H1 (cell line): ENCODE results near the gene CNOT1. TPM values are rescaled to one million over a fixed set of nuclear protein-coding genes. Genes with fewer than 3 reads are reported as not detected.

Source experiments
- CTCF ChIA-PET: fragments of 300-600 bp; sonication (Branson Sonifier 250); formaldehyde crosslinking; loops from one replicate; lab custom pipeline; 2021; ENCODE audit not compliant: partially characterized antibody; lab: Charles Lee
- POLR2A ChIA-PET: fragments of 300-600 bp; sonication (Branson Sonifier 250); formaldehyde crosslinking; loops from one replicate; lab custom pipeline; 2021; ENCODE audit warnings: inconsistent platforms; ENCODE audit not compliant: partially characterized antibody; lab: Charles Lee
- DNase-seq, 2 experiments: peaks; one replicate each; pipeline versions ENCODE4 v3.0.0 to v3.0.0-alpha.2; 2010 to 2022; ENCODE audit warnings: low spot score in 2 of 2, low read depth in 1 of 2, mixed read lengths in 1 of 2
- FAIRE-seq: peaks from 2 replicates; lab custom pipeline; 2011; peaks lifted over from hg19 to GRCh38; lab: Jason Lieb, UNC
- H2AFZ ChIP-seq: 2 replicates; pipeline ENCODE4 v1.8.1; 2012; ENCODE audit warnings: low read length, inconsistent platforms
- H2AK5ac ChIP-seq: 2 replicates; pipeline ENCODE4 v1.6.1; 2013; ENCODE audit warnings: low read depth, low read length
- H2BK120ac ChIP-seq: replicated peaks from 2 replicates; pipeline ENCODE3; 2013; ENCODE audit warnings: low read depth, low read length, inconsistent platforms
- H2BK12ac ChIP-seq: 2 replicates; pipeline ENCODE4 v1.6.1; 2013; ENCODE audit warnings: low read depth, low read length
- H2BK15ac ChIP-seq: 2 replicates; pipeline ENCODE4 v1.6.1; 2013; ENCODE audit warnings: low read length
- H2BK20ac ChIP-seq: 2 replicates; pipeline ENCODE4 v1.6.1; 2013; ENCODE audit warnings: low read length
- H2BK5ac ChIP-seq: 2 replicates; pipeline ENCODE4 v1.6.1; 2013; ENCODE audit warnings: low read depth, low read length
- H3K14ac ChIP-seq: 2 replicates; pipeline ENCODE4 v1.6.1; 2013; ENCODE audit warnings: inconsistent platforms; ENCODE audit not compliant: insufficient read length
- H3K18ac ChIP-seq: 2 replicates; pipeline ENCODE4 v1.6.1; 2013; ENCODE audit warnings: low read length; ENCODE audit errors: extremely low read depth
- H3K23ac ChIP-seq: 2 replicates; pipeline ENCODE4 v1.6.1; 2013; ENCODE audit warnings: inconsistent platforms; ENCODE audit not compliant: insufficient read length
- H3K23me2 ChIP-seq: 2 replicates; pipeline ENCODE4 v1.6.1; 2013; ENCODE audit warnings: low read depth, low read length
- H3K27ac ChIP-seq: 2 replicates; pipeline ENCODE4 v1.6.1; 2011; ENCODE audit warnings: low read depth, low read length, inconsistent platforms
- H3K27me3 ChIP-seq, 4 experiments: replicated peaks in 1 of 4; 1 replicate in 1 of 4; 2 replicates in 3 of 4; pipeline versions ENCODE4 v1.6.1 to v1.8.1; 2011 to 2013; ENCODE audit warnings: low read length in 3 of 4, mild to moderate bottlenecking in 3 of 4, inconsistent platforms in 2 of 4, mixed read lengths in 2 of 4, moderate library complexity in 1 of 4; ENCODE audit not compliant: control insufficient read depth in 3 of 4, insufficient read depth in 3 of 4; ENCODE audit errors: extremely low read depth in 1 of 4
- H3K36me3 ChIP-seq, 4 experiments: 2 replicates each; pipeline versions ENCODE4 v1.6.1 to v1.8.1; 2011 to 2013; ENCODE audit warnings: mild to moderate bottlenecking in 4 of 4, low read length in 3 of 4, moderate library complexity in 2 of 4, control low read depth in 1 of 4, inconsistent platforms in 1 of 4; ENCODE audit not compliant: insufficient read depth in 4 of 4, control insufficient read depth in 2 of 4
- H3K4ac ChIP-seq: replicated peaks from 2 replicates; pipeline ENCODE3; 2013; ENCODE audit warnings: low read length, low read depth, mixed read lengths, inconsistent platforms; ENCODE audit not compliant: insufficient read length
- H3K4me1 ChIP-seq, 4 experiments: replicated peaks in 1 of 4; 1 replicate in 1 of 4; 2 replicates in 3 of 4; pipeline versions ENCODE4 v1.6.1 to v1.8.1; 2011 to 2013; ENCODE audit warnings: low read length in 3 of 4, inconsistent platforms in 2 of 4, mixed read lengths in 1 of 4; ENCODE audit not compliant: insufficient read depth in 4 of 4, control insufficient read depth in 3 of 4
- H3K4me2 ChIP-seq, 2 experiments: 2 replicates each; pipeline versions ENCODE4 v1.6.1 to v1.8.1; 2011 to 2013; ENCODE audit warnings: low read depth in 2 of 2, low read length in 2 of 2, control low read depth in 1 of 2, inconsistent platforms in 1 of 2, mild to moderate bottlenecking in 1 of 2; ENCODE audit not compliant: insufficient read depth in 1 of 2
- H3K4me3 ChIP-seq, 4 experiments: fragments of 200-600, 300-600 bp in 1 of 4; sonication (generic), shearing (Covaris generic), sonication (Bioruptor Twin) in 1 of 4; 2 replicates each; pipeline versions ENCODE4 v1.5.1 to v1.8.1; 2011 to 2016; ENCODE audit warnings: low read length in 4 of 4, low read depth in 3 of 4, control low read depth in 2 of 4, inconsistent platforms in 2 of 4, mild to moderate bottlenecking in 2 of 4, mixed read lengths in 1 of 4, moderate library complexity in 1 of 4; ENCODE audit not compliant: insufficient read depth in 2 of 4; ENCODE audit errors: extremely low read depth in 1 of 4
- H3K56ac ChIP-seq: replicated peaks from 2 replicates; pipeline ENCODE3; 2013; ENCODE audit warnings: low read depth, mild to moderate bottlenecking, mixed read lengths, low read length, inconsistent platforms; ENCODE audit not compliant: insufficient read length
- H3K79me1 ChIP-seq: 2 replicates; pipeline ENCODE4 v1.6.1; 2013; ENCODE audit warnings: low read depth, low read length, control low read depth
- H3K79me2 ChIP-seq, 2 experiments: 2 replicates each; pipeline versions ENCODE4 v1.6.1 to v1.8.1; 2012 to 2013; ENCODE audit warnings: low read length in 2 of 2, mild to moderate bottlenecking in 2 of 2, inconsistent platforms in 1 of 2; ENCODE audit not compliant: insufficient read depth in 2 of 2, control insufficient read depth in 1 of 2
- H3K9ac ChIP-seq, 4 experiments: replicated peaks in 1 of 4; 1 replicate in 1 of 4; 2 replicates in 3 of 4; pipeline versions ENCODE4 v1.6.1 to v1.8.1; 2011 to 2013; ENCODE audit warnings: low read depth in 3 of 4, low read length in 3 of 4, control low read depth in 2 of 4, mild to moderate bottlenecking in 2 of 4, moderate library complexity in 2 of 4, inconsistent platforms in 1 of 4; ENCODE audit errors: extremely low read depth in 1 of 4
- H3K9me3 ChIP-seq, 2 experiments: 2 replicates each; pipeline versions ENCODE4 v1.6.1 to v1.8.1; 2012 to 2013; ENCODE audit warnings: mild to moderate bottlenecking in 2 of 2, moderate library complexity in 2 of 2, control low read depth in 1 of 2, inconsistent platforms in 1 of 2, low read depth in 1 of 2, low read length in 1 of 2, mixed read lengths in 1 of 2; ENCODE audit not compliant: insufficient read depth in 2 of 2
- H4K20me1 ChIP-seq, 2 experiments: replicated peaks in 1 of 2; 2 replicates each; pipeline versions ENCODE3 to v1.8.1; 2011 to 2013; ENCODE audit warnings: inconsistent platforms in 2 of 2, low read length in 2 of 2, mild to moderate bottlenecking in 1 of 2; ENCODE audit not compliant: insufficient read depth in 2 of 2, control insufficient read depth in 1 of 2
- H4K5ac ChIP-seq: 2 replicates; pipeline ENCODE4 v1.6.1; 2013; ENCODE audit warnings: low read length, low read depth, mixed read lengths, inconsistent platforms; ENCODE audit not compliant: insufficient read length
- H4K8ac ChIP-seq: 2 replicates; pipeline ENCODE4 v1.8.0; 2013; ENCODE audit warnings: mild to moderate bottlenecking, moderate library complexity, low read length, inconsistent platforms; ENCODE audit not compliant: insufficient read depth; ENCODE audit errors: extremely low read depth
- H4K91ac ChIP-seq: replicated peaks from 2 replicates; pipeline ENCODE3; 2013; ENCODE audit warnings: low read length, mixed read lengths, inconsistent platforms; ENCODE audit not compliant: insufficient read length
- ATF2 ChIP-seq: IDR thresholded peaks from 2 replicates; pipeline ENCODE4 v1.6.1; 2012; ENCODE audit warnings: low read length, inconsistent platforms
- EP300 ChIP-seq, 2 experiments: IDR thresholded peaks; 1 replicate in 1 of 2; 2 replicates in 1 of 2; pipeline ENCODE4 v1.6.1; 2011 to 2012; ENCODE audit warnings: low read depth in 2 of 2, low read length in 2 of 2, mild to moderate bottlenecking in 2 of 2, borderline replicate concordance in 1 of 2, inconsistent platforms in 1 of 2, moderate library complexity in 1 of 2
- HDAC6 ChIP-seq: IDR thresholded peaks from one replicate; pipeline ENCODE4 v1.7.1; 2012; ENCODE audit warnings: low read depth, mild to moderate bottlenecking, inconsistent platforms, low read length, moderate library complexity
- NANOG ChIP-seq: IDR thresholded peaks from 2 replicates; pipeline ENCODE4 v1.6.1; 2011; ENCODE audit warnings: low read length, low read depth, mild to moderate bottlenecking, inconsistent platforms; ENCODE audit not compliant: insufficient read depth, poor library complexity, severe bottlenecking
- PHF8 ChIP-seq: fragments of 200-600 bp; sonication (generic); conservative IDR thresholded peaks from 2 replicates; pipeline ENCODE4 v1.7.1; 2012; ENCODE audit warnings: low read depth, mild to moderate bottlenecking, inconsistent platforms, low read length, moderate library complexity
- POU5F1 ChIP-seq: IDR thresholded peaks from 2 replicates; pipeline ENCODE4 v1.6.1; 2011; ENCODE audit warnings: low read depth, mild to moderate bottlenecking, low read length, moderate library complexity
- RAD21 ChIP-seq, 2 experiments: IDR thresholded peaks in 1 of 2; conservative IDR thresholded peaks in 1 of 2; 2 replicates each; pipeline ENCODE4 v1.6.1; 2011; ENCODE audit warnings: low read depth in 2 of 2, low read length in 2 of 2, improper control_type of control experiment in 1 of 2, inconsistent platforms in 1 of 2, mild to moderate bottlenecking in 1 of 2, moderate library complexity in 1 of 2
- SAP30 ChIP-seq: fragments of 300-600 bp; sonication (generic); IDR thresholded peaks from 2 replicates; pipeline ENCODE4 v1.7.1; 2012; ENCODE audit warnings: low read length, moderate library complexity, mild to moderate bottlenecking, inconsistent platforms; ENCODE audit not compliant: insufficient read depth, insufficient replicate concordance
- TAF7 ChIP-seq: optimal IDR thresholded peaks from 2 replicates; pipeline ENCODE3; 2011; ENCODE audit warnings: low read depth, mild to moderate bottlenecking, inconsistent platforms, low read length, moderate library complexity, borderline replicate concordance
- TCF12 ChIP-seq: IDR thresholded peaks from 2 replicates; pipeline ENCODE4 v1.6.1; 2011; ENCODE audit warnings: low read depth, mild to moderate bottlenecking, low read length
- TEAD4 ChIP-seq: IDR thresholded peaks from 2 replicates; pipeline ENCODE4 v1.6.1; 2012; ENCODE audit warnings: low read depth, low read length, inconsistent platforms, mixed read lengths
- WGBS, 2 experiments: shearing (Covaris generic) in 1 of 2; methylation state at CpG; one replicate each; pipeline versions ENCODE4 v1.1.6 to v1.1.7; 2013 to 2015; ENCODE audit warnings: low lambda C conversion rate in 2 of 2, mixed read lengths in 2 of 2, inconsistent platforms in 1 of 2, low coverage in 1 of 2, missing lambda C conversion rate in 1 of 2; ENCODE audit not compliant: insufficient replicate concordance in 2 of 2, insufficient coverage in 1 of 2, insufficient read length in 1 of 2; ENCODE audit errors: extremely low coverage in 1 of 2, missing lambda C conversion rate in 1 of 2; 5-methylcytosine and 5-hydroxymethylcytosine counted together
- polyA plus RNA-seq, 7 experiments: library from polyadenylated mRNA; depleted of rRNA in 3 of 7; stranded (reverse) in 5 of 7; unstranded in 2 of 7; fragments of >200 nt in 5 of 7; fragments of 200-250 nt in 2 of 7; gene quantifications; 1 replicate in 5 of 7; 2 replicates in 1 of 7; 4 replicates in 1 of 7; pipeline versions ENCODE4 v1.2.1 to v1.2.3, GENCODE V29; 2011 to 2013; ENCODE audit warnings: missing spikeins in 2 of 7, mixed read lengths in 2 of 7
- total RNA-seq: library from RNA; stranded (reverse); fragmentation: NEBNext Ultra II Directional; extraction: Animal tissue kit (Norgen Biotek cat#: 25700); gene quantifications from 2 replicates; pipeline ENCODE4 v1.2.1, GENCODE V29; 2021

Gene CNOT1
- total and polyA plus RNA-seq, 2 of the 8 experiments (the other 6 are each of a cell fraction or from before 2014, with no cell fraction given), result 306 to 319 TPM

GRCh38 chr16:58497935-58498334 is 131.7 kb downstream of the CNOT1 start:
- Histone ChIP-seq H3K27me3 (peaks cover 0 to 8% (median 6%) of the 10 kb centered on the region in 4 experiments; a peak in 4 of 7 replicates), H3K23ac (no peak overlapping the region), H3K79me2 (no peaks in the 10 kb centered on the region), H3K79me1 (no peaks in the 10 kb centered on the region), H3K9me3 (no peaks in the 10 kb centered on the region), H2BK12ac (no peak overlapping the region), H4K8ac (no peak overlapping the region), H3K4ac (no peak overlapping the region), H2BK120ac (no peak overlapping the region), H2AK5ac (no peak overlapping the region), H2BK15ac (no peak overlapping the region), H4K91ac (no peak overlapping the region), H3K27ac (no peak overlapping the region), H2AFZ (no peak overlapping the region), H4K20me1 (no peaks in the 10 kb centered on the region), H3K9ac (no peak overlapping the region), H3K23me2 (peaks cover 20% of the 10 kb centered on the region), H2BK20ac (no peak overlapping the region), H3K36me3 (no peaks in the 10 kb centered on the region), H3K4me3 (no peak overlapping the region), H2BK5ac (no peak overlapping the region), H3K4me1 (peaks cover 0 to 34% (median 24%) of the 10 kb centered on the region in 4 experiments; a peak in 6 of 7 replicates), H3K56ac (no peak overlapping the region), H3K18ac (no peak overlapping the region), H3K4me2 (no peak overlapping the region), H4K5ac (no peak overlapping the region), H3K14ac (no peak overlapping the region)
- ChIA-PET POLR2A (interaction anchor here (1.6 kb wide), 1 partner anchor 9 kb away, joined by 3 read pairs; no protein-coding TSS in a partner anchor), CTCF (interaction anchor here (0.6 to 1.6 kb wide), 6 partner anchors 9 to 161 kb away, joined by 3 to 6 read pairs (median 4); partner anchors contain the start of gene GINS3)
- 69% methylated on average over 5 of the region's 5 CpGs; no CpG with 5 or more reads in 1 of the 2 experiments for WGBS, 2 experiments
- TF ChIP-seq POU5F1, result no peak
- TF ChIP-seq NANOG, result no peak
- TF ChIP-seq EP300 (IDR thresholded peaks at IDR 0.05; ENCODE audit: borderline replicate concordance in 1 of 2, low read depth in 2 of 2, low read length in 2 of 2), result no peak
- no peak for TF ChIP-seq HDAC6
- TF ChIP-seq TEAD4, result no peak
- TF ChIP-seq SAP30, result no peak
- no peak for TF ChIP-seq ATF2
- TF ChIP-seq RAD21 (IDR thresholded peaks at IDR 0.05 in 1 of 2, conservative IDR thresholded peaks at IDR 0.05 in 1 of 2; ENCODE audit: low read depth in 2 of 2, low read length in 2 of 2), result no peak
- TF ChIP-seq TAF7, result no peak
- no peak for TF ChIP-seq PHF8
- TF ChIP-seq TCF12, result no peak
- FAIRE-seq, result no peak
- DNase-seq, result no peak
